ENCODE measurements around the gene TMEM132C.

The TMEM132C gene

GRCh38 chr12:128619263-128619662 lies 352.3 kb downstream of the TMEM132C start:
- DNase-seq = no peak

DNA sequence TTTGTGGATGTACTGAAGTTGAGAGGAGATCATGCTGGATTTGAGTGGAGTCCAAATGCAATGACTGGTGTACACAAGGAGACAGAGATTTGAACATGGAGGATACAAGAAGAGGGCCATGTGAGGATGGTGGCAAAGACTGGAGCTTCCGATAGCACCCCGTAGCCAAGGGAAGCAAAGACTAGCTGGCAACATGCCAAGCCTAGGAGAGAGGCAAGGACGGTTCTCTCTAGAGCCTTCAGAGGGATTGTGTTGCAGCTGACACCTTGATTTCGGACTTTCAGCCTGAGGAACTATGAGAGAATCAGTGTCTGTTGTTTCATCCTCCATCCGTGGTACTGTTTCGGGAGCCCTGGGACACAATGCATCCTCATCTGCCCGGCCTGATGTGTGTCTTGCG lies 354.3 kb downstream of the TMEM132C start:
- DNase-seq = no peak

GRCh38 chr12:128623748-128624147 lies 356.8 kb downstream of the TMEM132C start:
- no peak for DNase-seq

- no peak for DNase-seq
Observed at GRCh38 chr12:128626808-128627320, 359.9 kb downstream of the TMEM132C start.

GRCh38 chr12:128627659-128628058 lies 360.7 kb downstream of the TMEM132C start:
- DNase-seq = no peak

DNA sequence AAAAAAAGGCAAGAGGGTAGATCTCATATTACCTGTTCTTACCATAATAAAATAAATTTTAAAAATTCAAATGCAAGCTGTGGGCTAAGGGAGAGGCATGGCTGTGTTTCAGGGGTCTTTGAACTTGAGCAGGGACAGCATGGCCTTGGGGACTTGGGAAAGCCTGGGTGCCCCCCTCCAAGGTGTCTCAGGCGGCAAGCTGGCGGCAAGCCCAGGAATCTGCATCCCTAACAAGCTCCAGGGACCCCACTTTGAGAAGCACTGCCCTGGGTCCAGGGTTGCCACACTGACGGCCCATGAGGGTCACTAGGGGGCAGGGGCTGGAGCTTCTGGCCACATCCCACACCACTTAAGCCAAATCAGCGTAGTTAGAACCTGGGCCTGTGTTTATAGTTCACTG lies 363.0 kb downstream of the TMEM132C start:
- DNase-seq = no peak

GRCh38 chr12:128637642-128638606 lies 371.0 kb downstream of the TMEM132C start:
- no peak for DNase-seq

DNA sequence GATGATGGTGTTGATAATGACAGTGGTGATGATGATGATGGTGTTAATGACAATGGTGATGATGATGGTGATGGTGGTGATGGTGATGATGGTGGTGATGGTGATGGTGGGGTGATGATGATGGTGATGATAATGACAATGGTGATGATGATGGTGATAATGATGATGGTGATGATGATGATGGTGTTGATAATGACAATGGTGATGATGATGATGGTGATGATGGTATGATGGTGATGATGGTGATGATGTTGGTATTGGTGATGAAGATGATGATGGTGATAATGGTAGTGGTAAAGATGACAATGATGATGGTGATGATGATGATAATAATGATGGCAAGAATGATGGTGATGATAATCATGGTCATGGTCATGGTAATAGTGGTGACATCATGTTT lies 372.1 kb downstream of the TMEM132C start:
- DNase-seq = no peak

- DNase-seq = no peak
Observed at GRCh38 chr12:128643155-128643554, 376.2 kb downstream of the TMEM132C start.

DNA sequence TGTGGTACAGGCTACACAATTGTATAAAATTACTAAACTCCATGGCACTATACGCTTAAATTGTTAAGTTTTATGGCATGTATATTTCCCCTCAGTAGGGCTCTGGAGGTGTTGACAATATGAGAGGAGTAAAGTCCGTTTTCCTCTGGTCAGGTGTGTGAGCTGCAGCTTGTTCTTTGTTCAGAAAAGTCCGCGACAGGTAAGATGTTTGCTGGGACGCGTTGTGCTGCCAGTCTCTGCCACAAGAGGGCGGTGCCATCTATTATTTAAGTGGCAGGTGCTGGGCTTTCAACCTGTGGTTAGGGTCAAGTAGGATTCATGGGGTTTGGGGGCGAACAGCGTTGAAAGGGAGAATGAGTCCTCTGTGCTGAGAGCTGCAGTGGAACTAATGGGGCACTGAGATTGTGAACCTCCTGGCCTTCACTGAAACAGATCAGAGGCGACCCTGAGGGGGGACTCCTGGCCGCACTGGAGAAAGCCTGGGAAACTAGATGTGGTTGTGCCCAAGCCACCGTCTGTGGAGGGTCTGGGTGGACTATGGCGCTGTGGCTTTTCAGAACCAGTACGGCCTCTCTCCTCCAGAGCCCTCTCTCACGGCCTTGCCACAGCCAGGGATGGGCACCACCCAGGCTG lies 377.8 kb downstream of the TMEM132C start:
- DNase-seq = no peak

DNA sequence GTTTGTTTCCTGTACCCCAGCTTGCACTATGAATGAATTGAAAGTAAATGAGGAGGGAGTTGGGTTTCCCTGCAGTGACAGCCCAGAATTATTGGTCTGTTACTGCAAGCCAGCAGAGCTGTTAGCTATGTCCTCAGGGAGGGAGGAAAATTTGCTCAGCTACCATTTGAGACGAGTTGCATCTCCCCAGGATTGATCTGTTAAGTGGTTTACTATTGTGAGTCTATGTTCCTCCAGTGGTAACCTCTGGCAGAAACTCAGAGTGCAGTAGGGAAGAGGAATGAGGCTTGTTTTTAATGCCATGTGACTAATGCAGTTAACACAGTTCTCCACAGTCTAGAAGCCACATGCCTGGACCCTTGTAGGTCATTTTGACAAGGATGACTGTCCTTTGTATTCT lies 382.9 kb downstream of the TMEM132C start:
- DNase-seq = no peak

DNA sequence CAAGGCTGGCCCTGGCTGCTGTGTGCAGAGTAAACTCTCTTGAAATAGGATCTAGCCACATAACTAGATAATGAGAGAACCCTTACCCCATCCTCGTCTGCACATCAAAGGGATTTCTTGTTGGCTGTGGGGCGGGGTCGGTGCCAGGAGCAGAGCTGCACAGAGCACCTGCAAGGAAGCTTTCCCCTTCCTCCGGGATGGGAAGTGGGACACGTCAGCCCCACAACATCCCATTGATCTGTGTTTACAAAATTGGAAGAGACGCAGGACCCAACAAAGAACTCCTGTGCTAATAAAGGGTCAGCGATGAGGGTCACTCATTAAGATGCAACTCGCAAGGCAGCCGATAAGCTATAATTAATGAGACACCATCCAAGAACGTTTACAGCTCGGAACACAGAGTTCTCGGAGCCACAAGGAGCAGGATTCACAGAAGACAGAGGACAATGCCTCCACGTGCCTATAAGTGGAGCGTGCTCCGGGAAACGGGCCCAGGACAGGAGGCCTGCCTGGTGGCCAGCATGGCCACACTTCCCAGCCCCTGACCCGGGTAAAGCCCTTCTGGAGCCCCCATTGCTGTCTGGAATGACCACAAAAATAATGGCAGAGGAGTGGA lies 385.3 kb downstream of the TMEM132C start:
- no peak for DNase-seq

GRCh38 chr12:128654468-128654867 lies 387.5 kb downstream of the TMEM132C start:
- no peak for DNase-seq

GRCh38 chr12:128657378-128657777 lies 390.4 kb downstream of the TMEM132C start:
- DNase-seq = no peak

GRCh38 chr12:128660532-128661225 lies 393.7 kb downstream of the TMEM132C start:
- no peak for DNase-seq

DNA sequence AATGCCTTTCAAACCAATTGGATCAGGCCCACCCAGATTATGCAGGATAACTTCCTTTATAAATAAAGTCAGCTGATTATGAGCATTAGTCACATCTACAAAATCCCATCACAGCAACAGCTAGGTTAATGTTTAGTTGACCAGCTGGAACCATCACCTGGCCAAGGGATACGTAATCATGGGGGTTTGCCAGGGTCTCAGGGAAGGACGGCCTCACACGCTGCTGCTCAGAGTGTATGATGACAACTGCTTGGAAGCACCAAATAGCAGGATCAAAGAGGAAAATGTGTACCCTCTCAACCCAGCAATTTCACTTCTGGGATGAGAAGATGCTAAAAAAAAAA lies 394.2 kb downstream of the TMEM132C start:
- no peak for DNase-seq

- DNase-seq = no peak
Observed at GRCh38 chr12:128662101-128662500, 395.1 kb downstream of the TMEM132C start.

DNA sequence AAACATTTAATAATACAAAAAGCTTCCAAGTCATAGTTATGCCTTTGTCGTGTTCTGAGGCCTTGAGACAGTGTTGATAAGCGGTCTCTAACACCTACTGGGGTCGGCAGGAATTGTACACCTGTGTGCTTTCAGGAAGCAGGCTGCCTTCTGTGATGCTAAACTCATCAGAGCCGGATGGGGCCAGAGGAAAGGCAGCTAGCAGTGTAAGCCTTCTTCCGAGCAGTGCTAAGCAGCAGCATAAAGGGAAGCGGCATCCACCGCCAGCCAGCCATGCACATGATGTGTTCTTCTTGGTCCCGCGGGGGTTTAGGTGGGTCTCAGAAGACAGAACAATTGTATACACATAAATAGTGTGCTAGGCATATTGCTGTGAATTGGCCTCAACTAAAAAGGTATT lies 397.5 kb downstream of the TMEM132C start:
- DNase-seq = no peak

DNA sequence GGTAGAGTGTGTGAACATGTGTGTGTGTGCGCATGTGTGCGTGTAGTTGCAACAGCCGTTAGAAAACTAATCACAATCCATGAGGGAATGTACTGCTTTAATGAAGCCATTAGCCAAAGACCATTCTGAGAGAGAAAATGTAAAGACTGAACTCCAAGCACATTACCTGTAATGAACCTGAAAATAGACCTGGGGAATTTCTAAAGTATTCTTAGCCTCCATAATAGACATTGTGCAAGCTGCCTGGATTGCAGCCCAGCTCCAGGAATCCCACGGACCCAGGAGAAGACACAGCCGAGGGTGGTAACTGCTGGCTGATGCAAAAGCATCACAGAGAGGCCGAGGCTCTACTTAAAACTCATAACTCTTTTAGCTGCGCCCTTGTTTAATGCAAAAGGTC lies 400.2 kb downstream of the TMEM132C start:
- no peak for DNase-seq

DNA sequence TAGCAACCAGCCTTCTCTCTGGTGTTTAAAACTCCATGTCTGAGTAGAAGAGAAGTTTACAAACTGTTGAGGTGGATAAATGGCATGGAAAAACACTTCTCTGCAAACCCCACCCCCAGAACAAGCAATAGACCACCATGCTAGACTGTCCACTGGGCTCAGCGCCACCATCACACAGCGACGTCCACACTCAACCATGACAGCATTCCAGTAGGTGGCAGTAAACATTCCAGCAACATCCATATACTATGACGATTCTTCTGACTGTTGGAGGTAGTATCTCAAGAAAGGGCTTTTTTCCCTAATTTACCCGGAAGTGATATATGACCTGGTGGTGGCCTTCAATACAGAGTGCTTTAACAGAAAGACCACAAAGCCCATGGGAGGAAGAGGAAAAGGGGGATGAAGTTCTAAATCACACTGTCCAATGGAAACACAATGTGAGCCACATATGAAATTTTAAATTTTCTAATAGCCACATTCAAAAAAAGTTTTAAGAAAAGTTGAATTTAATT lies 404.6 kb downstream of the TMEM132C start:
- no peak for DNase-seq

DNA sequence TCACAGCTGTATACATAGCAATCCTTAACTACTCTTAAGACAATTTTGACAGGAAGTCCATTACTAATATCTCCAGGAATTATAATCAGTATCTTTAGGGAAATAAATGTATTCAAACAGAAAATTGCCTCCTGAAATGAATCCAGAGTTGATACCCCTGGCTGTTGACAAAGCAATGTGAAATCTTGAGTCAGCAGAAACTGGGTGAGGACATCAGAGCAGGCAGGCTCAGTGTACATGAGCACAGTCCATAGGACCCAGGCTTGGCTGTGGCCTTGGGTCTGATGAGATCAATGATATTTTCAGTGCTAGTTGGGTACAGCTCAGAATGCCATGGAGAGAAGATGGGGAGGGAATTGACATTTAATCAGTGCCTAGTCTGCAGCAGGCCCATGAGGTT lies 405.5 kb downstream of the TMEM132C start:
- DNase-seq = no peak

GRCh38 chr12:128672893-128673292 lies 405.9 kb downstream of the TMEM132C start:
- no peak for DNase-seq

DNA sequence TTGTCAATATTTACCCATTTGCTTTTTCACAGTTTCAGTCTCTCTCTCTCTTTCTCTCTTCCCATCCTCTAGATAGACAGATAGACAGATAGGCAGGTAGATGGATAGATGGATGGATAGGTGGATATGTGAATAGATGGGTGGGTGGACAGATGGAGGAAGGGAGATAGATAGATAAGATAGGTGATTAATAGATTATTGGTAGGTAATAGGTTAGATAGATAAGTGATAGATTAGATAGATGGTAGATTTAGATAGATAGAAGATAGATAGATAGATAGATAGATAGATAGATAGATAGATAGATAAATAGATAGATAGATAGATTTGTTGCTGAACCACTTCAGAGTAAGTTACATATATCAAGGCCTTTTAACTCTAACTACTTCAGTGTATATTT lies 408.6 kb downstream of the TMEM132C start:
- no peak for DNase-seq

Data from kidney glomerular epithelial cell (primary cell).